GM18499 (cell line): Measurements from ENCODE around the gene HEXA.
A peak's percentile ranks its signal among the peaks of the same experiment; 100 is the strongest.
"Not testable (repeated sequence)": the region's sequence is repeated elsewhere in the genome, so short reads cannot be mapped to it uniquely, and the experiment has no call there.

Experiments
- ATAC-seq: cut with Tn5 transposase; IDR thresholded peaks from one replicate; pipeline ENCODE4 v1.9.1; 2021; ENCODE audit warnings: moderate number of reproducible peaks; ENCODE audit not compliant: insufficient read depth, unreplicated experiment

The HEXA gene

DNA sequence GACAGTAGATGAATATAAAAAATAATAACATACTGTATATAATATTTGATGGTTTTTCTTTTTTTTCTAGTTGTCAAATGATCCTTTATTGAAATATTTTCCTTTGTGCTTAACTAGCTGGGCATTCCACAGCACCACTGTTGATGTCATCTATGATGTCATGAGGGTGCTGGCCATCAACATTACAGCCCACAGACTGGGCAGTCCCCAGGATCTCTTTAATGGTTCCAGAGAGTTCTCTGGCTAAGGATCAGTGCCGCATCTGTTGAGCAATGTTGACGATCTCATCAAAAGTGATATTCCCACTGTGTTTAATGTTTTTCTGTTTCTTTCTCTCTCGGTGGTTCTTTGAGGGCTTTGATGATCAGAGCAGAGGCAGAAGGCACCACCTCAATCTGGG lies 3.3 kb upstream of the HEXA start:
- not testable (repeated sequence) for ATAC-seq

DNA sequence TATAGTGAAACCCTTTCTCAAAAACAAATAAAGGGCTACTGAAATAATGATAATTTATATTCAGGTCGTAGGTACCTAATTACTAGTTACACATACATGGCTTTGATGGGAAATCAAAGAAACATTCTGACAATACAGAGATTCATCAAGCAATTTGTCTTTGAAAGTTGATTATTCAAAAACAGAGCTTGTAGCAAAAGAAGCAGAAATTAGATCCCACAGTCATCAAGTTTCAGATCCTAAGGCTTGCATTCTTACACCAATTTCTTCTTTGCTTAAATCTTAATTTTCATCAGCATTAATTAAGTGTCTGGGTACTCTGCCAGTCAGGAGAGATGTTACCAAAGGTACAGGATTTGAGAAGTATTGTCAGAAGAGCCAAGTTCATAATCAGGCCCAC lies 1.5 kb upstream of the HEXA start:
- no peak for ATAC-seq

DNA sequence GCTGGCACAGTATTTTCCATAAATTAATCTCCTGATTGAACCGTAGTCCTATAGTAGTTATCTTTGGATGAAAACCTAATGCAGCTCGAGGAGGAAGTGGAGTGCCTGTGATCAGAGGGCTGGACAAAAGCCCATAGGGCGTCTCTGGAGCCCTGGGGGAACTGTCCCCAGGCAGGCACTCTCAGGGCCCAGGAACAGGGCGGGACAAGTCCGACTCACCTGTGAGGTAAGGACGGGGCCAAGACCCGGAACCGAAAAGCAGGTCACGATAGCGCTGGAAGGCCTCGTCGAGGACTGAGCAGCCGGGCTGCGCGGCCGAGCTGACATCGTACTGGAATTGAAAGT lies 341 bp downstream of the HEXA start:
- peak; percentile 41 for ATAC-seq

DNA sequence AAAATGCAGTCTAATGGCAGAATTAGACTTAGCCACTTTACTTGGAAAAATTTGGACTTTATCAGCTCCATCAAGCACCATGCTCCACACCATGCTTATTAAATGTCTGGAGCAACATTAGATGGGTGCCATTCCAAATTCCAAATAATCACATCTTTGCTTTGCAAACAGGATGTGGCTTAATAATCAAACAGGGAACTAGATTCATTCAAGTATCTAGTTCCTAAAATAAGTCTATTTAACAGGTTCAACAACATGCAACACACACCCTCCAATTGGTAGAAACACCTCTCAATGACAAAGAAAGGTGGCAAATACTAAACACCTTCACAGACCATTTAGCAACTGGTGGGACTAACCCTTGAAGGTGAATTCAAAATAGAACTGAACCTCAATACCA lies 3.5 kb downstream of the HEXA start:
- no peak for ATAC-seq

DNA sequence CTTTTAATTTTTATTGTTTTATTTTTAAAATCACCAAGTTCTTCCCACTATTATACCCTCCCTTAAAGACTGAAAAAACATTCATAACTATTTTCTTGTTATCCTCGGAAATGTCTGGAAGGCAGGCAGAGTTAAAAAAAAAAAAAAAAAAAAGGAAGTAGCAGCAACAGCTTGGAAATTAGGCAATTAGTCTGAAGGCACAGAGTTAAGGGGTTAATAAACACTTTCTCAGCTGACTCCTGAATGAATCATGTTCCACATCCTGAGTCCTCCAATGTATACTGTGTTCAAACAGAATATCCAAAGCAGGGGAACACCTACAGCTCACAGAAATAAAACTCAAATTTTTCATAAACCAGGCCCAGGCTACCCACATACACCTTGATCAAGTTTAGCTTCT lies 5.8 kb downstream of the HEXA start:
- no peak for ATAC-seq

DNA sequence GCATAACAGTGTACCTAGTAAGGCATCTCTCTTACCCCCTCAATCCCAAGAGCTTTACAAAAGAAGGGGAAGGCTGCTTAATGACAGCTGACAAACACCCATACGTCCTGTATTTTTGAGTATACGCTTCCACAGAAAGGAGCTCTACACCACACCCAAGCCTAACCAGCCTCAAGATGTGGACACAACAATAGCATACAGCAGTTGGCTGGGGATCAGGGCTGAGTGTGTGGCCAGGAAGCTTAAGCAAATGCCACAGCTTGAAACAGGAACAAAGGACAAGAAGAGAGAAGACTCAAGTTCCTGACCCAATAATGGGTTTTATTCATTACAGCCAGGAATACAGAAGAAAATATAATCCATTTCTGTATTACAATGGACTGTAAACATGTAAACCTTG lies 6.9 kb downstream of the HEXA start:
- no peak for ATAC-seq

DNA sequence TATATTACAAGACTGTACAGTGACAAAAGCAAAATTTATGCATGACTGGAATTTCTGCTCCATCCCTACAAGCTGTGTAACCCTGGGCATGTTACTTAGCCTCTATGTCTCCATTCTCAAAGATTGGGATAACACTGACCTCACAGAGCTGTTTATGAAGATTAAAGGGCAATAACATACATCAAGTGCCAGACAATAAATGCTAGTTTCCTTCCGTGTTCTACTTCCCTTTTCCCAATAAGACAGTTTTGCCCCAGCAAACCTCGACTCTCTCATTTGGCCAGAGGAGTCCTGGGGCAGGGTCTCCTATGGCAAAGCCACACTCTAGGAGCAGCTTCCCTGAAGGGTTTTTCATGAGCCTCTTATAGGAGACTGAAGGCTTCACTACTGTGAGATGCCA lies 7.5 kb downstream of the HEXA start:
- ATAC-seq, result no peak

DNA sequence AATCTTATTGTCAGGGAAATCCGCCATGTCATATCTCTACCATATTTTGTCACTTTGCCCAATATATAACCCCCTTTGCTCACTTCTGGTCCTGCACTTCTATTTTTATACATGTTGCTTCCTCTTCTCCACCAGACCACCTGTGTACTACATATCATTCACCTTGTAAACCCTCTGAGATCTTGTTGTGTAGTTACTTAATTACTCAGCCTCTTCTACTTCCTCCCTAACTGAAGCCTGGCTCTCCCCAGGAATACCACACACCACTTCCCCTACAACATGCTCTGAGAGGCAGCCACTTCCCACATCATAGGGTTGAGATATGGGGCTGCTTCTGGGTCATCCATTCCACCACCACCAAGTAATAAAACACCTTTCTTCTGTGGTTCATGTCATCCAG lies 10.0 kb downstream of the HEXA start:
- ATAC-seq, result peak; percentile 68

DNA sequence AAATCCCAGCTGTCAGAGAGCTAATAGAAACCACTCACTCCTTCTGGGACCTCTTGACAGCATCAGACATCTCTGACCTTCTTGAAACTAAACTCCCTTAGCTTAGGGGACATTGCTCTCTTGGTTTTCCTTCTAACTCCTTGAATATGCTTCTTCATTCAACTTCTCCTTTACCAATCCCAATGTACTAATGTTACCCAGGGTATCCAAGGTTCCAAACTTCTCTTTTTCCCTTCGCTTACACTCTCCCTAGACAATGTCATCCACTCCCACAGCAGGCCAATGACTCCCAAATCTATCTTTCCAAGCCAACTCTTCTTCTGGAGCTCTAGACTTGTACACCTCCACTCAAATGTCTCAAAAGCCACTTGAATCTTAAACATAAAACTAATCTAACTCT lies 14.6 kb downstream of the HEXA start:
- no peak for ATAC-seq

DNA sequence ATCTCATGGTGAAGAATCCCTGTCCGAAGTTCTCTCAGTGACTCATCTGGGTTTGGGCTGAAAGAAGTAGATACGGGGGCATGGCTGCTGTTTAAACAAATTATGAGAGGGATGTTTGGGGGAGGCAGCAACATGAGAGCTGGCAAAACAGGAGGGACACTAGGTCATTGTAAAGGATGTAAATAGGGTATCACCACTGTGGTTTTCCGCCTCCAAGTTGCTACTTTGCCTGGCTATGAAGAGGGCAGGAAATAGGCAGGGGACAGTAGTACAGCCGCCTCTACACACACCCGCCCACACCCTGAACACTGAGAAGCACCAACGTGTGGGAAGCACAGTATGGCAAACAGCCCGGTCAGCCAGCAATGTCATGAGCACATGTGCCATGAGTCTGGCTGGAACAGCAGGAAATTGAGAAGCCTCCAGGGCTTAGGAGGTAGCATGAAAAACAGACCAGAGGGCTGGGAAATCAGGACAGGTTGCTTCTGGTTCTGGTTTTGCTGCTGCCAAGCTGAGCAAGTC lies 17.1 kb downstream of the HEXA start:
- ATAC-seq, result no peak

DNA sequence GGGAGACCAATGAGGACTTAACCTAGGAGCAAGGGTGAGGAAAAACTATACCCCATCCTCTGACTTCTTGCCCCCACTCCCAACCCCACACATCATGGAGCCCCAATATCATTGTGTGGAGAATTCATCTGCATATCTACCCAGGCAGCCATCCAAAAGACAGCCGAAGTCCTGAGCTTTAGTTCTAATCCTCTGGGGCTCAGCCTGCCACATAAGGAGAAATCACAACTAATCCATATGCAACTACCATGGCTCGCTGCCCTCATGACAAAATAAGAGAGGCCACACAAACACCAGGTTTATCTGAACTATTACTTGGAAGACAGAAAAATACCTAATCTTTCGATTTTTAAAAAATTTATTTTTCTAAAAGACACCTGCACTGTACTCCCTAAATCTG lies 17.7 kb downstream of the HEXA start:
- no peak for ATAC-seq

DNA sequence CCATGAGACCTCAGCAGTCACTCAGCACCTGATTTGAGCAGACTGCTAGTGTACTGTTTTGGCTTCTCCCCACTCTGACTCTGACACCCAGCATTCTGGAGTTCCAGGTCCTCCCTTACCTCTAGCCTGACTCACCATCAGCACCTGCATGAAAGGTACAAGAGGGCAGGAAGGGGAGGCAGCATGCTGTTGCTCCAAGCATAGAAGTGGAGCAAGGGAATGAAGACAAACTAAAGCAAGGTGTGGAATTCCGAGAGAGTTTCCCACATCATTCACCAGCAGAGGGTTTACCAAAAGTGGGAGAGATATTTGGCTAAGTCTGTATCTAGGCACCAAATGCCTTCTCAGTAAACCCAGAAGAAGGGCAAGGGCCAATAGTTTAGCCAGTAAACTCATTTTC lies 21.3 kb downstream of the HEXA start:
- ATAC-seq, result no peak

DNA sequence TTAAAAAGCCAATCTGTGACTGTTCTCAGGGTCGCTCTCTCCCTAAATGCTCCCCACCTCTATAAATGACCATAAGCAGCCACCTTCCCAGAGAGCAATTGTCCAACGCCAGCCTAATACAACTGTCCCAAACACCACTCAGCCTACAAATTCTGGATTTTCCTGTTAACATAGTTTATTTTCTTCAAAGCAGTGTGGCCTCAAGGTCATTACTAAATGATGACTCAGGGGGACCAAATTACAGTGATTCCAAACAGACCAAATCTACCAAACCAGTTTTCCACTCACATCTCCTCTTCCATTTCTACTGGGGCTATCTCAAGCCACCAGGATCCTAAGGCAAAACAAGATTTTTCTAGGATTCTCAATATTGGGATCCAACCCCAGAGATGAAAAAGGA lies 22.5 kb downstream of the HEXA start:
- ATAC-seq, result no peak

DNA sequence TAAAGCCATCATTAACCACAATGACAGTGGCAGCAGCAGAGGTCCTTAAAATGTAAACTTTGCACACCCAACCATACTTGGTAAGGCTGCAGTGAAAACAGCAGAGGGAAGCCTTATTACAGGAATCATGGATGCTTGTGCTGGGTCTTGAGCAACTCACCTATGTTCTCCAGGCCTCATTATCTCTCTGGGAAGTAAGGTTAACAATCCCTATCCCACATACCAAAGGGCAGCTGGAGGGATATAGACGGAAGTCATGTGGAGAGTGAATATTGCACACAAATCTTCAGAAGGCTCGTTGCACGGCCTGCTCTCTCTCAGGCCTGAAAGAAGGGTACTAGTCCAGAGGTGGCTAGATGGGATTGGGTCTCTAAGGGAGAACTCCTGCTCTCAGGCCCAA lies 30.0 kb downstream of the HEXA start:
- ATAC-seq, result no peak

DNA sequence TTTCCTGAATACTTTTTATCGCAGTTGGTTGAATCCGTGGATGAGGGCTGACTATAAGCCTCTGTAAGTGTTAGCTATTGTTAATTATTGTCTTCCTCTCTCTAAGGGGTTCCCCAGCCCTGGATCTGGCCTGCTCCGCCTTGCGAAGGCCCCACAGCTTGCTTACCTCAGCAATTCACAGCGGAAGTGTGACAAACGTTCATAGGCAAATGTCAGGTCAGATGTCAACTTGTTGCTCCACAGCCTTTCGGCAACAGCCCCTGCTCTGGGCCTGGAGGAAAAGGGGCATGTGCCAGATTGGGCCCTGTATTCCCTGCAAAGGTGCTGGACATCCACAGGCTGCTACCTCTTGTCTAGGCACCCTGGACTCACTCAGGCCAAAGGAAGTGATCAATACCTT lies 30.5 kb downstream of the HEXA start:
- no peak for ATAC-seq

DNA sequence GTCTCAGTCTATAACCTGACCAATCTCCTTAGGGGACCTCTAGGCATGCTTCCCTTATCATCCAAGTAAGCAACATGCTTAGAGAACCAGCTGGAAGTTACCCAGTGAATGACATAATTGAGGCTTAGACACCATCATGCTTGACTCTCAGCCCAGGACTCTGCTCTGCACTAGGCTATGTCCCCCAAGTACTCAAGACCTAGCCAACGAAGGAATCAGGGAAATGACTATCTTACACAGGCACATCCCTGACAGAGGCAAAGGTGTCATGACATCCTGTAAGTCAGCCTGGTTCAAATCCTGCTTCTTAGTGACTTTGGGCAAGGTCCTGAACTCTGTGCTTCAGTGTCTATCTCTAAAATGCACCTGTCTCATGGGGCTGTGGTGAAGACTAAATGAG lies 31.2 kb downstream of the HEXA start:
- no peak for ATAC-seq

DNA sequence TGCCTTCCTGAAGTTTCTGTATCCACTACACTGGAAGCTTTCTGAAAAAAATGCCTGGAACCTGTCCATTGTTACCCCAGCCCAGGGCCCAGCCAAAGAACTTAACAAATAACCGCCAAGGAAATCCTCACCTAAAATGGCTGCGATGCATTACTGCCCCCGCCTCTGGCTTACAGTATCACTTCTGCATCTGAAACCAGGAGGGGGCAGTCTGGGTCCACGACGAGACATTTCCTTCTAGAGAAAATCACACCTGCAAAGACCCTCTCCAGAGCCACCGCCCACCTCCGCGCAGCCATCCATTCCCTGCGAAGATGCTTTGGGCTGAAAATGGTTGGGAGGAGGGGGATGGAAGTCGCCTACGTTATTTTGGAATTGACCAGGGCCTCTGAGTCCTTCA lies 33.4 kb downstream of the HEXA start:
- ATAC-seq, result no peak

DNA sequence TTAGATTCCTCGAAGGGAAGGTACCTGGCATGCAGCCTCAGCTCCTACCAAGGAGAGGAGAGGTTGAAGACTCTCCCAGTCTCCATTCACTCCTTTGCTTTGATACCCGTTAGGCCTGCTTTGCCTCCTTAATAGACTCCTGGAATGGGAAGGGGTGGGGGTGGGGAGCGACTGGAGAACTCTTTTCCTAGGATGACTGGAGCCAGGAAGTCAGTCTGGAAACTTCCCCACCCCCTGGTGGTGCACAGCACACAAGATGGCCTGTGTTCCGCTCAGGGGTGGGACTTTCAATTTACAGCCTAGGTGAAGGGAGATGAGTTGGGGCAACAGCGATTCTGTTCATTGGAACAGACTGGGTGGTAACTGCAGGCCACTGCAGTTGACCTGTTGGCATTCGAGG lies 34.5 kb downstream of the HEXA start:
- no peak for ATAC-seq

DNA sequence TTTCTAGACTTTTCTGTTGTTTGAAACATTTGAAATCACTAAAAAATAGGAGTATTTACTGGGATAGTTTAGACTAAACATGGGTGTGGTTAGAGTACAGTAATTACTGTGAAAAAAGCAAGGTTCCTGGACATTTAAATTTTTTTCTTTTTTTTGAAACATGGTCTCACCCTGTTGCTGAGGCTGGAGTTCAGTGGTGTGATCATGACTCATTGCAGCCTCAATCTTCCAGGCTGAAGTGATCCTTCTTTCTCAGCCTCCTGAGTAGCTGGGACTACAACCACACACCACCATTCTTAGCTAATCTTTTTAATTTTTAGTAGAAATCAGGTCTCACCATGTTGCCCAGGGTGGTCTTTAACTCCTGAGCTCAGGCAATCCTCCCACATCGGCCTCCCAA lies 35.4 kb downstream of the HEXA start:
- ATAC-seq, result no peak

DNA sequence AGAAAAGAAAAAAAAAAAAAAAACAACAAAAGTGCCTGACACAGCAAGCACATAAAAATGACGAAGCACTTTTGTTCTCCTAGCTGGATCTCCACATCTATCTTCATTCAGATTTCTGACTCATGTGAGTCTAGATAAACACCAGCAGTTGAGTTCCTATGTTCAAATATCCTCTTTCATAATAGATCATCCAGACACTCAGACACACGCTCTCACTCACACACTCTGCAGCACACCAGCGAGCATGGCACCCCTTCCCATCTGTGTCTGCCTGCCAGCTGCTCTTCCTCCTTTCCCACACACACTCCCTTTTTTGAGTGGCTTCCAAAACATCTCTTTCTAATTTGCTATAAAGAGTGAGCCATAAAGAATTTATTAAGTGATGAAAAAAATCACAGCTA lies 36.0 kb downstream of the HEXA start:
- ATAC-seq, result no peak

DNA sequence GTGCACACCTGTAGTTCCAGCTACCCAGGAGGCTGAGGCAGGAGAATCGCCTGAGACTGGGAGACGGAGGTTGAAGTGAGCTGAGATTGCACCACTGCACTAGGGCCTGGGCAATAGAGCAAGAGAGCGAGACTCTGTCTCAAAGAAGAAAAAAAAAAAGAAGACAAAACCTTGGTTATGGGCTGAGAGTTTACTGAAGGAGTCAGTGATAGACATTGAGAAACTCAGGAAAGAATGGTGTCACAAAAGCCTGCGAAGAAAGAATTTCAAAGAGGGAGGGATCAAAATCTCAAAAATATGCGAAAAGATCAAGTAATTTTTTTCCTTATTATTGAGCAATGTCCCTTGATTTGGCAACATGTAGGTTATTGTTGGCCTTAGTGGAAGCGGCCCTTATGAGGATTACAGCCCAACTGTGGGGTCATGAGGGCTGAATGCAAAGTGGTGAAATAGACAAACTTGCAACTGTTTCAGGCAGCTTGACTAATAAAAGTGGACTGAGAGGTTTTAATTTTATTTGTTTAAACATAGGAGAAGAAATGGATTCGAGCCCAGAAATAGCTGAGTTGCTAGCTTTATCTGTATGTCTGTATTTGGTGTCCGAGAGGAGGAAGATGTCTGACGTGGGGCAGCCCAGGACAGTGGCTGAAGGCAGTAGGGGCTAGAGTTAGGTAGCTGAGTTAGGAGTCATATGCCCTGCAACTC lies 37.0 kb downstream of the HEXA start:
- no peak for ATAC-seq

DNA sequence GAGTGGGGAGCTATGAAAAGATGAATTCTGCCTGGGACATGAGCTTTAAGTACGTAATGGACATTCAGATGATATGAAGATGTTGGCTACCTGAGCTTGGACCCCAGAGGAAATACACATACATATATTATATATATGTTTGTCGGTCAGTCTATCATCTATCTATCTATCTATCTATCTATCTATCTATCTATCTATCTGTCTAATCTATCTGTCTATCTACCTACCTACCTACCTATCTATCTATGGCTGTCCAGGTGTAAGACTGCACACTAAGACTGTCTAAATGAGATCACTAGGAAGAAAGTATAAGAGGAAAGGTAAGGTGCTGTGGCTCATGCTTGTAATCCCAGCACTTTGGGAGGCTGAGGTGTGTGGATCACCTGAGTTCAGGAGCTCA lies 37.7 kb downstream of the HEXA start:
- ATAC-seq, result no peak

DNA sequence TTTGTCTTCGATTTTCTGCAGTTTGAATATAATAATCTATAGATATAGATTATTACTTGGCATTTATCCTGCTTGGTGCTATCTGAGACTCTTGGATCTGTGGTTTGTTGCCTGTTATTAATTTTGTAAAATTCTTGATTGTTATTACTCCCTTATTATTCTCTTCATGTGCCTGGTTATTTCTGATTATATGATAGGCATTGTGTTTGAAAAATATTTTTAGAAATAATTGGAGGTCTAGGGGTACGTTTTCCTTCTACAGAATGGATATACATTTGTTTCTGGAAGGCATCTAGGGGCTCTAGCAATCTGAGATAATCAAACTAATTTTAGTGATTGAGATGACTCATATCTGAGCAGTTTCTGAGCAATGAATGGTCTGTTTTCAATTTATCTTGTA lies 41.0 kb downstream of the HEXA start:
- ATAC-seq, result no peak
